AG08395 (cell line): ENCODE data around the gene NKIRAS1.
"Not testable (repeated sequence)": the region's sequence is repeated elsewhere in the genome, so short reads cannot be mapped to it uniquely, and the experiment has no call there.

ENCODE experiments used
- DNase-seq: peaks from one replicate; pipeline ENCODE4 v3.0.0; 2012; ENCODE audit warnings: mixed read lengths, low spot score

NKIRAS1 gene

DNA sequence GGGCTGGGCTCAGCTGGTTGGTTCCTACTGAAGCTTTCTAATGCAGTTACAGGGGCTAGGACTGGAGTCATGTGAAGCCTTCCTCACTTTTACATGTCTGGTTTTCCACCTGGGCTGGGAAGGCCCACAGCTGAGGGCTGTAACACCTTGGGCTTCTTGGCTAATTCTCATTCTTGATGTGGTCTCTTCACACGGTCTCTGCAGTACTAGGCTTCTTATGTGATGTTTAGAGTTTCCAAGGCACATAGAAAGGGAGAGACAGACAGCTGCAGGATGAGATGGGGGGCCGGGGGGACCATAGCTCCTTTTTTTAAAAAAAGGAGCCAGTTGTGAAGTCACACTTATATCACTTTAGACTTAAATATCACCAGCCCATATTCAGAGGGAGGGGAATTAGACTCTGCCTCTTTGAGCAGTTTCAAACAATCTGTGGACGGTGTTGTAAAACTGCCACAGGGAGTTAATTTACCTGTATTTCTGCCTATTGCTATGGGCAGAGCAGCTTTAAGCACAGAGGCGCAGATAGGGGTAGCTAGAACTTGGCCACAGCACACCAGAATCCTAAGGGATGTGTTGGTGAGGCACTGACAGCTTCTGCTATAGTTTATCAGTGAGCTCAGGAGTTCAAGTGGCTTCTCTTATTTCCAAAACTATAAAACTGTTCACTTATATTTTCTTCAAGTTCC lies 46.7 kb downstream of the NKIRAS1 start:
- no peak for DNase-seq

DNA sequence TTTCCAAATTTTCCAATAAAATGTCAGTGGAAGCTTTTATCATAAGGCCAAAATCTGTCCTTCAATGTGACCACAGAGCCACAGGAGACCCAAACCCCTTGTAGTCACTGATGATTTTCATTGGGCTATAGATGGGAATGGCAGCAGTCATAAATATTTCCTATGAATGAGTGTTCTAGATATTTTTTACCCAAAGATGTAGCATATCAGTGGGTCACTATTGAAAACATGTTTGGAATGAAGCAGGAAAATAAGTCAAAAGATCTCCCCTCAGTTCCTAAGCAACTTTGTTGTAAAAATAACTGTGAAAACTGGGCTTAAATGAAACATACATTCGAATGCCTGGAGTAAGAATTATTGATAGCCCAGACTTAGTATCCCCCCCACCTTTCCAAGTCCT lies 49.0 kb downstream of the NKIRAS1 start:
- no peak for DNase-seq

DNA sequence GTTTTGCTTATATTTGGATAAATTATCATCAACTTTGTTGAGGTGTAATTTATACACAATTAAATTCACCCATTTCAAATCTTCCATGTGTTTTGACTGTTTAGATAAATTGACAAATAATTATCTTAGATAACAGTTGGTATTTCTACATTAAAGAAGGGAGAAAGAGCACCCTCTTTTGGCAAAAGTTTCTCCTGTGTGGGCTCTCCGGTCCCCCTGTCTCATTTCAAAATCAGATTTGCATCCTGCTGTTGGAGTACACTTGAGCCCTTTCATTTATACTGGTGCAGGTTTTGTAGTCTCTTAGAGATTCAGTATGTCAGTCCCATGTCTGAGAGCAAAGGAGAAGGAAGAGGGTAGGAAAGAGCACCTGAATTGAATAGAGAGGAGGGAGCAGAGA lies 49.4 kb downstream of the NKIRAS1 start:
- no peak for DNase-seq

DNA sequence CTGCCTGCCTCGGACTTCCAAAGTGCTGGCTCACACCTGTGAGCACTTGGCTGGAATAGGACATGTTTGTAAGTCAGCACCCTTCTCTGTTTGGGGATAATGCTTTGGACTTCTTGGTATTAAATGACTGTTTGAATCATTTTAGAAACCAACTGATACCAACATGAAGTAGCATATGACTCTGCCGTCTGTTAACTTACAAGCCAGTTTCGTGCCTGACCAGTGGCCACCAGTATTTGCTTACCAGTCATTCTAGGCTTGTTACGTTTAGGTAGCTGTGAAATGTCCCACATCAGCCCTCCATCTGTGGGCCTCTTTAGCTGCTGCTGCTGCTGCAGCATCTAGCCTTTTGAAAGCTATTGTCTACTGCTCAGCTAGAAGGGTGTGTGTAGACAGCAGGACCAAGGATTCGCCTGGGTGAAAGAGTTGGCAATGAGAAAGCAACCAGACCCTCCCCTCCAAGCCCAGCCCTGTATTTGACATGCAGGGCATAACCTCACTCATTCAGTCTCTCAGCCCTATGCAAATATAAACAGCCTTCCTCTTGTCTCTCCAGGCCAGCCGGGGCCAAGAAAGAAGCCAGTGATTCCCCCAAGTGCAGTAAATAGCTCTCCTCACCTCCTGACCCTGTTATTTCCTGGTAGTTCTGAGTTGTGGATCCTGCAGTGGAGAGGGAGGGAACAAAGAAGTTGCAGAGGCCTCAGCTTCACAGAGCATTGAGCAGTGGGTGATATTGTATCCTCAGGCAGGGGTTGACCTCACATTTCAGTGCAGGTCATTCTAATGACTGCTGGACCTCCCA lies 51.0 kb downstream of the NKIRAS1 start:
- no peak for DNase-seq

DNA sequence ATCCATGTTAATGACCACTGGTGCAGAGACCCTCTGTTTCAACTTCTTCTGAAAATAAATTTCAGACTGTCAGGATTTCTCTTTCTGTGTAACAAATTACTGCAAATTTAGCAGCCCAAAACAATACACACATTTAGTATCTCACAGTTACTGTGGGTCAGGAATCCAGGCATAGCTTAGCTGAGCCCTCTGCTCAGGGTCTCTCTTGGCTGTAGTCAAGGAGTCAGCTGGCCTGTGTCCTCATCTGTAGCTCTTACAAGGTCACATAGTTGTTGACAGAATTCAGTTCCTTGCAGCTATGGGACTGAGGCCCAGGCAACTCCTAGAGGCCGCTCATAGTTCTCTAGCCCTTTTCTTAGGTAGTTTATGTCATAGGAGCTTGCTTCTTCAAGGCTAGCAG lies 51.9 kb downstream of the NKIRAS1 start:
- no peak for DNase-seq

DNA sequence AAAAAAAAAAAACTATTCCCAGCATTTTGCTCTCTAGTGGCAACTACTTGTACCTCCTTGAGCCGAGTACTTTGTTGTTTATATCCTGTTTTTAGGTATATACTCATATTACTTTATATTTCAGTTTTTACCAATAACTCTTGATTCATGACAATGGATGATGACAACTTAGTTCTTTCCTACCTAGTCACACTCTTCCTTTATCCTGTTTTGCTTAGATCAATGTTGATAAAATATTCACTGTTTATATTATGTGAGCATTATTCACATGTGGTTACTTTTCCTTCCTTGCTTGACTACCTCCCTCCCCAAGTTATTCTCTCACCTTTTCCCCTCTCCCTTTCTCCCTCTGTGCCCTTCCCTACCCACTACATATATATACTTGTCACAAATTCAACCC lies 53.7 kb downstream of the NKIRAS1 start:
- no peak for DNase-seq

DNA sequence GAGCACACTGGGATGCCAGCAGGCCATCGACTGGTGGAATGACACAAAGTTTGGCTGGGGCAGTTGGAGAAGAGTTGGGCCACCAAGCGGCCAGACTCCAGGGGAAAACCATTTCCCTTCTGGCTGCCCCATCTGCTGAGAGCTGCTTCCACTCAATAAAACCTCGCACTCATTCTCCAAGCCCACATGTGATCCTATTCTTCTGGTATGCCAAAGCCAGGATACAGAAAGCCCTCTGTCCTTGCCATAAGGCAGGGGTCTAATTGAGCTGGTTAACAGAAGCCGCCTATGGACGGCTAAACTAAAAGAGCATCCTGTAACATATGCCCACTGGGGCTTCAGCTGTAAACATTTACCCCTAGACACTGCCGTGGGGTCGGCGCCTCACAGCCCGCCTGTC lies 55.1 kb downstream of the NKIRAS1 start:
- no peak for DNase-seq

DNA sequence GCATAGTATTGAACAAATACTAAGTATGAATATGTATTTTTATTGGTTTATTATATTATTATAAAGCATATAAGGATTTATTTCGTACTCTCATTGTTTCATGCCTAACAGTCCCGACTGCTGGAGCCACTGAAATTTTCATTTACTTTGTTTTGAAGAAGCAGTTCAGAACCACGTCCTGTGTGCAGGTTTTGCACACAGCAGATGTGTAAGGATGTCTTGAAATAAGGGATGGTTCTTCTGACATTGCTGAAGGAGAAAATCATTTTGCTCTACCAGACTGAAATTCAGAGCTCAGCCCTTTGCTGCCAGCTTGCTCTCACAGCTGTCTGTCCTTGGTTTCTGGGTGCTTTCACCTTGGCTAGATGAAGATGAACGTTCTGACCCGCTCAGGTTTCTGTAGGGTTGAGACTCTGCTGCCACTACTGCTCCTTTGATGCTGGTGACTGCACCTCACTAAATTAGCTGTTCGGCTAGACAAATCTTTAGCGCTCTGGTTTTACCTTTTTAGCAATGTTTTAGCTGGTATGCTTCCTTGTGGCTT lies 56.9 kb downstream of the NKIRAS1 start:
- no peak for DNase-seq

DNA sequence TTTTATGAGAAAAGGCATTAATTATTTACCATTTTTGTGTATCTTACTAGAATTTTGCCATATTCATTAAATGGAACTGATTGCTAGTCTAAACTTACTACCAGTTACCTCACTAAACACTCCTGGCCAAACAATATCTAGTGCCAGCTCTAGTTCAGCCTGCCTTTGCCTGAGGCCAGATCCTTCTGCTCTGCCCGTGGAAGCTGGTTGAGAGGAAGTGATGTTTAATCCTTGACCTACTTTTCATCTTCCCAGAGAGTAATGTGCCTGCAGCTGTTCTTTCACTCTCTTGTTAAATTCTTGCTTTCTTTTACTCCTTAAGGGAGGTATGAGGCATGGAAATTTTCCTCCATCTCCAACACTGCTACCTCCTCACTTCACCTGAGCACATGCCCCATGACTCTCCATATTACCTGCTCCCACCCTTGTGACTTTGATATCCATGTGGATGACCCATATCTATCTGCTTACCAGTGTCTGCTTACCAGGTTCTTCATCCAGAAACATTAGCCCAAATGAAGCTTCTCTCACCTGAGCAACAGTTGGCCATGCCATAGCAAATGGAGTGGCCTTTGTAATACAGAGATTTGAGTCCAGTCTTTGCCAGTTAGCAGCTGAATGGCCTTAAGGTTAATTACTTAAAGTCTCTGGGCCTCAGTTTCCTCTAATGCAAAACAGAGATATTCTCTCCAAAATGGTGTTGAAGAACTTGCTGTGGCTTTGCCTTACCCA lies 57.6 kb downstream of the NKIRAS1 start:
- DNase-seq = peak; percentile 49

DNA sequence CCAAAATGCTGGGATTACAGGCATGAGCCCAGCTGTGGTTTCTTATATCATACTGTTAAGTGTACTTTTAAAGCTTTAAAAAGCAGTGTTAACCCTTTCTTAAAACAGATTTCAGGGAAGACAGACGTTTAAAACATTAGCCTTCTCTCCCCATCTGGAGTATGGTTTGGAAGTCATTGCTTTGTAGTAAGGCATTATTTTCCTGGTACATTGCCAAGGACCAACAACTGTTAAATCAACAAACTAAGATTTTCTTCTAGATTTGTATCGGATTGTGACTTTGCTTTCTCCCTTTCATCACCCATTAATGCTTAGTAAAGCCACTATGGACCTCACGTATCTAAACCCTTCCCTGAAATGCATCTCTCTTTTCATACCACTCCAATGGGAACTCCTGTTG lies 60.5 kb downstream of the NKIRAS1 start:
- DNase-seq = no peak

DNA sequence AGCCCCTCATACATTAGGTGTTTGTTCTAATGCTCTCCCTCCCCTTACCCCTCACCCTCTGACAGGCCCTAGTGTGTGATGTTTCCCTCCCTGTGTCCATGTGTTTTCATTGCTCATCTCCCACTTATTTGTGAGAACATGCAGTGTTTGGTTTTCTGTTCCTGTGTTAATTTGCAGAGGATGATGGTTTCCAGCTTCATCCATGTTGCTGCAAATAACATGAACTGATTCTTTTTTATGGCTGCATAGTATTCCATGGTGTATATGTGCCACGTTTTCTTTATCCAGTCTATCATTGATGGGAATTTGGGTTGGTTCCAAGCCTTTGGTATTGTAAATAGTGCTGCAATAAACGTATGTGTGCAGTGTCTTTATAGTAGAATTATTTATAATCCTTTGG lies 67.3 kb downstream of the NKIRAS1 start:
- DNase-seq = not testable (repeated sequence)

DNA sequence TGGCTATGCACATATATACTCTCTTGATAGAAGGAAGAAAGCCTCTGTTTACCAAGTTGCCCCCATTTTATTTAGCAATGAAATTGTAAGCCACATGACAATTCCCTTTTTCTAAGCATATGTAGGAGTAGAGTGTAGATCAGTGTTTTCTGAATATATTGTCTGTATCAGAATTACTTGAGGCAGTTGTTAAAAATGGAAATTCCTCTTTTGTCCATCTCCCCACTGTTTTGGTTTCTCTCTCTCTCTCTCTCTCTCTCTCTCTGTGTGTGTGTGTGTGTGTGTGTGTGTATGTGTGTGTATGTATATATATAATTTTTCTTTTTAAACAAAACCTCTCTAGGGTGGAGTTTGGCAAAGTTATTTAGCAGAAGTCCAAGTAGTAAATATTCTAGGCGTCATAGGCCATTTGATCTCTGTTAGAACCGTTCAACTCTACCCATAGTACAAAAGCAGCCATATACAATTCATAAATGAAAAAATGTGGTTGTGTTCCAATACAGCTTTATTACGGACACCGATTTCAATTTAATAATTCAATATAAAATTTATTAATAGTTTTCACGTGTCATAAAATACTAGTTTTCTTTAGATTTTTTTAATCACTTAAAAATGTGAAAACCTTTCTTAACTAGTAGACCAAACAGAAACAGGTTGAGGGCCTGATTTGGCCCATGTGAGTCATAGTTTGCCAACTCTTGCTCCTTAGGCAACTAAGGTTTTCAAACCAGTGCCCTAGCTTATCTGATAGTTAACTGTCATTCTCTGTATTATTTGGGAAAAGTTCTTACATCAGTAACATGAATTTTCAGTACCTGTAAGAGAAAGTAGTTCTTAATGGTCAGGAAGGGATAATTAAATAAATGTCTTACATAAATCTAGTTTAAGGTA lies 71.2 kb downstream of the NKIRAS1 start:
- DNase-seq = no peak

DNA sequence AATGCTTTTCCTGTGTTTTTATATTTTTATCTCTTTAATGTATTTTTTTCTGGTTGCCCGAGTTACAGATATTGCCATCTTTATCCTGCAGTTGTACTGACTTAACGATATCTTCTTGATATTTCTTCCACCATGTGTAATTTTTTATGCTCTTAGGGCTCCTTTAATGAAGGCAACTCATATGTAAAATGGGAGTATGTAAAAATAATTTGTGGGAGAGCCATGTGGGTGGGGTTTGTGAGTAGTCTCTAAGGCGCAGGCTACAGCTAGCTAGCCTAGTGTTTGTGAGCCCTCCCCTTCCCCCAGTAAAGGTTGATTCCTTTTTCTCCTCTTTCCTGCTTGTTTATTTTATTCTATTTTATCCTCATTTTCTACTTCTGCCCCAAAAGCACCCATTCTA lies 72.9 kb downstream of the NKIRAS1 start:
- no peak for DNase-seq
